HUDEP-2 (cell line): ENCODE data around the gene PNPLA1.

ENCODE experiments used
- DNase-seq, 76 experiments: peaks; one replicate each; lab custom pipeline; 2025; ENCODE audit not compliant: unreplicated experiment in 76 of 76; lab: John Stamatoyannopoulos, UW

The PNPLA1 gene

GRCh38 chr6:36269834-36270705 is at the start of gene PNPLA1:
PNPLA1 (plus strand) TSS chr6:36270060; CDS start chr6:36270460, 400 bp downstream.
- peak in 1 of 76 experiments; percentile 32 for DNase-seq

- DNase-seq, result no peak
Measured at GRCh38 chr6:36220226-36220625, 49.6 kb upstream of the PNPLA1 start.

GRCh38 chr6:36221674-36222073 is 48.2 kb upstream of the PNPLA1 start:
- DNase-seq, result no peak

- no peak for DNase-seq
Measured at GRCh38 chr6:36222924-36223323, 46.9 kb upstream of the PNPLA1 start.

GRCh38 chr6:36223706-36224105 is 46.2 kb upstream of the PNPLA1 start:
- no peak for DNase-seq

GRCh38 chr6:36224918-36225461 is 44.9 kb upstream of the PNPLA1 start:
- DNase-seq, result peak in 50 of 76 experiments; percentile 22 to 65 (median 42)

GRCh38 chr6:36226438-36227047 is 43.3 kb upstream of the PNPLA1 start:
- peak in 14 of 76 experiments; percentile 10 to 49 (median 28) for DNase-seq

- peak in 9 of 76 experiments; percentile 11 to 49 (median 24) for DNase-seq
Measured at GRCh38 chr6:36227379-36228228, 42.3 kb upstream of the PNPLA1 start.

GRCh38 chr6:36229223-36229622 is 40.6 kb upstream of the PNPLA1 start:
- DNase-seq, result peak in 67 of 76 experiments; percentile 16 to 91 (median 69)

GRCh38 chr6:36230371-36230770 is 39.5 kb upstream of the PNPLA1 start:
- no peak for DNase-seq

- DNase-seq, result no peak
Measured at GRCh38 chr6:36232172-36232571, 37.7 kb upstream of the PNPLA1 start.

- peak in 25 of 76 experiments; percentile 2 to 49 (median 24) for DNase-seq
Measured at GRCh38 chr6:36235309-36235708, 34.6 kb upstream of the PNPLA1 start.

- no peak for DNase-seq
Measured at GRCh38 chr6:36235862-36236261, 34.0 kb upstream of the PNPLA1 start.

- no peak for DNase-seq
Measured at GRCh38 chr6:36239774-36240173, 30.1 kb upstream of the PNPLA1 start.

GRCh38 chr6:36241728-36242127 is 28.1 kb upstream of the PNPLA1 start:
- peak in 8 of 76 experiments; percentile 13 to 48 (median 29) for DNase-seq

- DNase-seq, result no peak
Measured at GRCh38 chr6:36242161-36242560, 27.7 kb upstream of the PNPLA1 start.

- no peak for DNase-seq
Measured at GRCh38 chr6:36242626-36243025, 27.2 kb upstream of the PNPLA1 start.

GRCh38 chr6:36243562-36244212 is 26.2 kb upstream of the PNPLA1 start:
- DNase-seq, result no peak

- DNase-seq, result no peak
Measured at GRCh38 chr6:36244641-36245280, 25.1 kb upstream of the PNPLA1 start.
